ENCODE measurements around the gene AMIGO3. TPM values are rescaled to one million over a fixed set of nuclear protein-coding genes. Genes with fewer than 3 reads are reported as not detected.

AMIGO3 gene
- total and polyA plus RNA-seq, 2 of the 8 experiments (the other 6 are each of a cell fraction or from before 2014, with no cell fraction given) = 1.6 to 8.8 TPM

DNA sequence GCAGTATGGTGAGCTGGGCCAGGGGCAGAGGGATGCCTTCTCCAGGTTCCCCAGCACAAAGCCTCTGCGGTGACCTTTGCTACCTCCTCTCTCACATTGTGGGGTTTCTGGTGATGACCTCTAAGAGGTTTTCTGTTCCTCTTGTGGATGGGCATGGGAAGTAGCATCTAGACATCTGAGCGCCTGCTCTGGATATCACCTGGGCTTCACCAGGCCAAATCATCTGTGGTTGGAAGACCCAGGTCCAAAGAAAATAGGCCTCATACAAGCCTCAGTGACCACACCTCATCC is 38.3 kb downstream of the AMIGO3 start (continued):
- TF ChIP-seq MAFK (IDR thresholded peaks at IDR 0.05; ENCODE audit: low read depth, low read length) (no peak), TBP (IDR thresholded peaks at IDR 0.05; ENCODE audit: low read depth, low read length) (no peak), CREB1 (IDR thresholded peaks at IDR 0.05) (no peak), SIRT6 (IDR thresholded peaks at IDR 0.05; ENCODE audit: low read length) (no peak), CHD1 (IDR thresholded peaks at IDR 0.05; ENCODE audit: low read depth, low read length) (no peak), RAD21 (IDR thresholded peaks at IDR 0.05 in 1 of 2, conservative IDR thresholded peaks at IDR 0.05 in 1 of 2; ENCODE audit: low read depth in 2 of 2, low read length in 2 of 2) (no peak)
- TF ChIP-seq, protein P1, sequence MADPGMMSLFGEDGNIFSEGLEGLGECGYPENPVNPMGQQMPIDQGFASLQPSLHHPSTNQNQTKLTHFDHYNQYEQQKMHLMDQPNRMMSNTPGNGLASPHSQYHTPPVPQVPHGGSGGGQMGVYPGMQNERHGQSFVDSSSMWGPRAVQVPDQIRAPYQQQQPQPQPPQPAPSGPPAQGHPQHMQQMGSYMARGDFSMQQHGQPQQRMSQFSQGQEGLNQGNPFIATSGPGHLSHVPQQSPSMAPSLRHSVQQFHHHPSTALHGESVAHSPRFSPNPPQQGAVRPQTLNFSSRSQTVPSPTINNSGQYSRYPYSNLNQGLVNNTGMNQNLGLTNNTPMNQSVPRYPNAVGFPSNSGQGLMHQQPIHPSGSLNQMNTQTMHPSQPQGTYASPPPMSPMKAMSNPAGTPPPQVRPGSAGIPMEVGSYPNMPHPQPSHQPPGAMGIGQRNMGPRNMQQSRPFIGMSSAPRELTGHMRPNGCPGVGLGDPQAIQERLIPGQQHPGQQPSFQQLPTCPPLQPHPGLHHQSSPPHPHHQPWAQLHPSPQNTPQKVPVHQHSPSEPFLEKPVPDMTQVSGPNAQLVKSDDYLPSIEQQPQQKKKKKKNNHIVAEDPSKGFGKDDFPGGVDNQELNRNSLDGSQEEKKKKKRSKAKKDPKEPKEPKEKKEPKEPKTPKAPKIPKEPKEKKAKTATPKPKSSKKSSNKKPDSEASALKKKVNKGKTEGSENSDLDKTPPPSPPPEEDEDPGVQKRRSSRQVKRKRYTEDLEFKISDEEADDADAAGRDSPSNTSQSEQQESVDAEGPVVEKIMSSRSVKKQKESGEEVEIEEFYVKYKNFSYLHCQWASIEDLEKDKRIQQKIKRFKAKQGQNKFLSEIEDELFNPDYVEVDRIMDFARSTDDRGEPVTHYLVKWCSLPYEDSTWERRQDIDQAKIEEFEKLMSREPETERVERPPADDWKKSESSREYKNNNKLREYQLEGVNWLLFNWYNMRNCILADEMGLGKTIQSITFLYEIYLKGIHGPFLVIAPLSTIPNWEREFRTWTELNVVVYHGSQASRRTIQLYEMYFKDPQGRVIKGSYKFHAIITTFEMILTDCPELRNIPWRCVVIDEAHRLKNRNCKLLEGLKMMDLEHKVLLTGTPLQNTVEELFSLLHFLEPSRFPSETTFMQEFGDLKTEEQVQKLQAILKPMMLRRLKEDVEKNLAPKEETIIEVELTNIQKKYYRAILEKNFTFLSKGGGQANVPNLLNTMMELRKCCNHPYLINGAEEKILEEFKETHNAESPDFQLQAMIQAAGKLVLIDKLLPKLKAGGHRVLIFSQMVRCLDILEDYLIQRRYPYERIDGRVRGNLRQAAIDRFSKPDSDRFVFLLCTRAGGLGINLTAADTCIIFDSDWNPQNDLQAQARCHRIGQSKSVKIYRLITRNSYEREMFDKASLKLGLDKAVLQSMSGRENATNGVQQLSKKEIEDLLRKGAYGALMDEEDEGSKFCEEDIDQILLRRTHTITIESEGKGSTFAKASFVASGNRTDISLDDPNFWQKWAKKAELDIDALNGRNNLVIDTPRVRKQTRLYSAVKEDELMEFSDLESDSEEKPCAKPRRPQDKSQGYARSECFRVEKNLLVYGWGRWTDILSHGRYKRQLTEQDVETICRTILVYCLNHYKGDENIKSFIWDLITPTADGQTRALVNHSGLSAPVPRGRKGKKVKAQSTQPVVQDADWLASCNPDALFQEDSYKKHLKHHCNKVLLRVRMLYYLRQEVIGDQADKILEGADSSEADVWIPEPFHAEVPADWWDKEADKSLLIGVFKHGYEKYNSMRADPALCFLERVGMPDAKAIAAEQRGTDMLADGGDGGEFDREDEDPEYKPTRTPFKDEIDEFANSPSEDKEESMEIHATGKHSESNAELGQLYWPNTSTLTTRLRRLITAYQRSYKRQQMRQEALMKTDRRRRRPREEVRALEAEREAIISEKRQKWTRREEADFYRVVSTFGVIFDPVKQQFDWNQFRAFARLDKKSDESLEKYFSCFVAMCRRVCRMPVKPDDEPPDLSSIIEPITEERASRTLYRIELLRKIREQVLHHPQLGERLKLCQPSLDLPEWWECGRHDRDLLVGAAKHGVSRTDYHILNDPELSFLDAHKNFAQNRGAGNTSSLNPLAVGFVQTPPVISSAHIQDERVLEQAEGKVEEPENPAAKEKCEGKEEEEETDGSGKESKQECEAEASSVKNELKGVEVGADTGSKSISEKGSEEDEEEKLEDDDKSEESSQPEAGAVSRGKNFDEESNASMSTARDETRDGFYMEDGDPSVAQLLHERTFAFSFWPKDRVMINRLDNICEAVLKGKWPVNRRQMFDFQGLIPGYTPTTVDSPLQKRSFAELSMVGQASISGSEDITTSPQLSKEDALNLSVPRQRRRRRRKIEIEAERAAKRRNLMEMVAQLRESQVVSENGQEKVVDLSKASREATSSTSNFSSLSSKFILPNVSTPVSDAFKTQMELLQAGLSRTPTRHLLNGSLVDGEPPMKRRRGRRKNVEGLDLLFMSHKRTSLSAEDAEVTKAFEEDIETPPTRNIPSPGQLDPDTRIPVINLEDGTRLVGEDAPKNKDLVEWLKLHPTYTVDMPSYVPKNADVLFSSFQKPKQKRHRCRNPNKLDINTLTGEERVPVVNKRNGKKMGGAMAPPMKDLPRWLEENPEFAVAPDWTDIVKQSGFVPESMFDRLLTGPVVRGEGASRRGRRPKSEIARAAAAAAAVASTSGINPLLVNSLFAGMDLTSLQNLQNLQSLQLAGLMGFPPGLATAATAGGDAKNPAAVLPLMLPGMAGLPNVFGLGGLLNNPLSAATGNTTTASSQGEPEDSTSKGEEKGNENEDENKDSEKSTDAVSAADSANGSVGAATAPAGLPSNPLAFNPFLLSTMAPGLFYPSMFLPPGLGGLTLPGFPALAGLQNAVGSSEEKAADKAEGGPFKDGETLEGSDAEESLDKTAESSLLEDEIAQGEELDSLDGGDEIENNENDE (IDR thresholded peaks at IDR 0.05; ENCODE audit: insufficient replicate concordance, low read length) = no peak
